ENCODE results near the gene TSPAN7.

Gene TSPAN7

DNA sequence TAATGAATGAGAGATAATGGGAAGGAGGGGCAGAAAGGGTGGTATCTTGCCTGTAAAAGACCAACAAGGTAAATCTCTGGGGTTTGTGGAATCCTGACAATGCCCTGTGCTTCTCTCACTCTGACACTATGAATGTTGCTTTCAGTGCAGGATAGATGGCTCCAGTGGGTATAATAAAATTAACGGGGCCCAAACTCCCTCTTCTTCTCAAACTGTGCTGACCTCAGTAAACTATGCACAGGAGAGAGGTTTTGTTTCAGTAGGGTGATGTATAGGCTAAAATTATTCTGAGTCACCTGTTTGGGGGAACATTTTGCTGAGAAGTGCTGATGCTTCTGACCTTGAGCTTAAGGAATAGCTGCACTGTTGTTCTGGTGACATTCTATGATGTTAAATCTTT is 82.6 kb downstream of the TSPAN7 start:
- no peak for TF ChIP-seq CTCF (conservative IDR thresholded peaks at IDR 0.05; ENCODE audit: low read depth)
- DNase-seq (ENCODE audit: low spot score): no peak
- H3K27ac ChIP-seq: no peak overlapping the region
- POLR2A ChIA-PET (ENCODE audit: low non-redundant PET): no interaction called here
- CTCF ChIA-PET: no interaction called here

GRCh38 chrX:38646129-38646528 is 84.8 kb downstream of the TSPAN7 start:
- CTCF ChIA-PET: no interaction called here
- DNase-seq (ENCODE audit: low spot score): no peak
- no peak for TF ChIP-seq CTCF (conservative IDR thresholded peaks at IDR 0.05; ENCODE audit: low read depth)
- H3K27ac ChIP-seq: no peak overlapping the region
- POLR2A ChIA-PET (ENCODE audit: low non-redundant PET): no interaction called here

DNA sequence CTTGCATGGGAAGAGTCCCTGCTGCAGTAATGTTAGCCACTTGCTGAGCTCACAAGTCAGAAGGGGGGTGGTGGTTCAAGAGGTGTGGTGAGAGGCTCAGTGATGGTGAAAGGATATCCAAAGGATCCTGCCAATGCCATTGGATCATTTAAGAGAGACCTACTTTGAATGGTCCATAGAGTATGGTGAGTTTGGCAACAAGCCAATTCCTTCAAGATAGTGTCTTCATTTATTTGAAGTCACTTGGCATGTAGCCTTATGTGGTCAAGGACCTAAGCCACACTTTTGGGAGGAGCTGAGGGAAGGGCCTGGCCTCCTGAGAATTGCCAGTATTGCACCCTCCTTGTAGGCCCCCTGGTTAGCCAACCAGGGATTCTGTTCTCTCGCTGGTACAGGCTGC is 87.9 kb downstream of the TSPAN7 start:
- POLR2A ChIA-PET (ENCODE audit: low non-redundant PET): no interaction called here

DNA sequence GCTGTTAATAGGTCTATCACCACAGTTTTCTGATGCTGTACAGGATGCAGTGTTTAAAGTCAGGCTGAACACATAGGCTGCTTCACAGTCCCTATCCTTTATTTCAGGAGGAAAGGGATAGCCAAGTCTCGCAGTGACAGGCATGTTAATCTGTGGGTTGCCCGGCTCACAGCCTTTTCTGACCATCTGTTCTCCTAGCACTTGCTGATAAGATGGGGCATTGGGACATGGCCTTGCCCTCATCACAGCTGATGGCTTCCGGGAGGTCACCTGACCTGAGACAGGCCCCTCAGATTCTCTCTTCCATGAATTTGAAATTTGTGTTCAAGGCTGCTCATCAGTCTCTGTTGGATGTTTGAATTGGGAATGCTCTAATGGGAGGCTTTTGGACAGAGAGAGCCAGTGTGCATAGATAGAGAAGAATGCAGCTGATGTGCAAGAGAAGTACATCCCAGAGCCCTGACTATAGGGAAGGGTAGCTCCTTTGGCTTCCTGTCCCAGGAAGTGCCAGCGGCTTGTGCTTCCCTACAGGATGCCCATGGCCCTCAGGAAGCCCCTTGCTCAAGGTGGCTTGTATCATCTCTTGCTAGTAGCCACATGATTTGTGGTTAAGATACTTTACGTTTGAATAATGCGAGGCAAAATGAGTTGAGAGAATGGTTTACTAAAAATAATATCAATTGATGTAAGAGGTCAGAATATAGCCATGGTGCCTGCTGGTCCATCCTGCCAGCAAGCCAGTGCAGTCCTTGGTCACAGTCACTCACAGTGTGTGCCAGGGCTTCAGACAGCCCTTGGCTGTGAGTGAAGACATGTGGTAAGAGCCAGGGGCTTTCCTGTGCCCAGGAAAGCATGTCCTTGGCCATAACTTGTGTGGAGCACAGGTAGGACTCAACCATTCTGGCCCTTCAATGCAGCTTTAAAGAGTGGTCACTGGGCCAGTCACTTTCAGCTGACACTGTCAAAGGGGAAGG is 88.6 kb downstream of the TSPAN7 start:
- no peak overlapping the region for H3K27ac ChIP-seq
- POLR2A ChIA-PET (ENCODE audit: low non-redundant PET): no interaction called here
- DNase-seq (ENCODE audit: low spot score): no peak
- TF ChIP-seq CTCF (conservative IDR thresholded peaks at IDR 0.05; ENCODE audit: low read depth): no peak
- CTCF ChIA-PET: no interaction called here

More for the DNA sequence above, 87.9 kb downstream of the TSPAN7 start:
- no peak overlapping the region for H3K27ac ChIP-seq
- DNase-seq (ENCODE audit: low spot score): no peak
- CTCF ChIA-PET: no interaction called here
- no peak for TF ChIP-seq CTCF (conservative IDR thresholded peaks at IDR 0.05; ENCODE audit: low read depth)

DNA sequence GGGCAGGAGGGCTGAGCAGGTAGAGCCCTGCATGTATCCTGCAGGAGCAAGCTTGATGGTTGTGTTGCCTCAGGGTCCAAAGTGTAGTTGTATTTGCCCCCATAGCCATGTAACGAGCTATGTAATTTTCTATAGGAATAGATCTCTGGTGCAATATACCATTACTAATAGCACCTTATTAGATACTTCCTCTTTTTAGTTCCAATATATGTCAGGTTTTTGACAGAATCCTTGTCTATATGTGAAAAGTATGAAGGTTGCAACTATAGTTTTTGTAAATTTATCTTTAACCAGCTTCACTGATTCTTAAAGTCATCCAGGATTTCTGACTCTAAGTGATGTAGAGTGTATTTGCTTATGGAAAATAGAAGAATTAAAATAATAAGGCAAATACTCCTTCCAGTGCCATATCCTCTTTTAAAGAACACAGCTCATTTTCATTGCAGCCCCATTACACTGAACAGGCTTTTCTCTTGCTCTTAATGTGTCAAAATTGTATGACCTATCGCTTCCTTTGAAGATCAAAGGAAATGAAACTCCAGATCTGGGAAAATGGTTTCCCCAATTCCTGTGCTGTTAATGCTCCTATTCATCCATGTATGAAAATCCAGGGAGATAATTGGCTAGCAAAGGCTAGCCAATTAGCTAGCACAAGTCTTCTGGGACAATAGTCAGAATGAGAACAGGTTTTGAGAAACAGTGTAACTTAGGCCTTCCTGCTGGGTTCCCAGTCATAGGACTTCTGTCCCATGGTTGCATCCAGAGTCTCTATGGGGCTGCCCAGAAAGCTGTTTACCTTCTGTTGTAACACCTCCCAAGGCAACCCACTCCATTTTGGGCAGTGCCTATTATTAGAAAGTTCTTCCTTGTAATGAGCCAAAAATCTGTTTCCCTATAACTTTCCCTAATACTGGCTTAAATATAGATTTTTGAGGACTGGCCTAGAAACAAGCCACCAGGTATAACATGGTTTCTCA is 90.6 kb downstream of the TSPAN7 start:
- TF ChIP-seq CTCF (conservative IDR thresholded peaks at IDR 0.05; ENCODE audit: low read depth): no peak
- ChIA-PET CTCF (no interaction called here), POLR2A (ENCODE audit: low non-redundant PET) (no interaction called here)
- no peak overlapping the region for H3K27ac ChIP-seq
- DNase-seq (ENCODE audit: low spot score): no peak

DNA sequence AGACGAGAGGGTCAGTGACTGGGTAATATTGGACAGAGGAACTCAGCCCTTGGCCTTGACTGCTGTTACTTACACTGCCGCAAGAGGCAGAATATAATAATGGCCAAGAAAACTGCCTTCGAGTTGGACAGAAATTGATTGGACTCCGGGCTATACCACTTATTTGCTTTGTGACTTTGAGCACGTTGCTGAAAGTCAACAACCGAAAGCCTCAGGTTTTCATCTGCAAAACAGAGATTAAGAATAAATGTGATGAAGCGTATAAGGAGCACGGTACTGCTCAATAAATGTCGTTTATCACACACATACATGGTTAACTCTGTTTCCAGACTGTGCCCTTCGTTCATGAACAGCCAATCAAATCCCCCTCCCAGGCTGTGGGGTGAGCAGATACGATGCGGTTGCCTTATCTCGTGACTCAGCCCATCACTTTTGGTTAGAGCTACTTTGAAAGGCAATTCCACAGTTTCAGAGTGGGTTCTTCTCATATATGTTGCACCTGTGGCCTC is 91.6 kb downstream of the TSPAN7 start:
- no peak for TF ChIP-seq CTCF (conservative IDR thresholded peaks at IDR 0.05; ENCODE audit: low read depth)
- POLR2A ChIA-PET (ENCODE audit: low non-redundant PET): no interaction called here
- CTCF ChIA-PET: interaction anchor here (1.4 kb wide), 1 partner anchor 195 kb away, joined by 3 read pairs; no protein-coding TSS in a partner anchor
- DNase-seq (ENCODE audit: low spot score): no peak
- no peak overlapping the region for H3K27ac ChIP-seq
